Loucy (cell line): ENCODE data around the gene HES5.

Source experiments
- H2AFZ ChIP-seq: fragments of 200-600 bp; sonication (generic); 2 replicates; pipeline ENCODE4 v1.6.0; 2016; ENCODE audit warnings: antibody characterized with exemption, mild to moderate bottlenecking, low read length, moderate library complexity
- H3F3A ChIP-seq: fragments of 200-600 bp; 2 replicates; pipeline ENCODE4 v1.6.0; 2016; ENCODE audit warnings: antibody characterized with exemption, low read depth, mild to moderate bottlenecking
- H3K27me3 ChIP-seq: fragments of 200-600 bp; sonication (generic); 2 replicates; pipeline ENCODE4 v1.6.1; 2014; ENCODE audit warnings: low read length, mild to moderate bottlenecking; ENCODE audit not compliant: insufficient read depth, poor library complexity, severe bottlenecking
- H3K36me3 ChIP-seq: fragments of 200-600 bp; sonication (generic); 2 replicates; pipeline ENCODE4 v1.6.1; 2016; ENCODE audit warnings: low read length; ENCODE audit not compliant: insufficient read depth
- H3K4me1 ChIP-seq: fragments of 200-600 bp; sonication (generic); 2 replicates; pipeline ENCODE4 v1.5.1; 2014; ENCODE audit warnings: low read length, mild to moderate bottlenecking; ENCODE audit not compliant: insufficient read depth, poor library complexity, severe bottlenecking
- H3K4me2 ChIP-seq: fragments of 200-600 bp; sonication (generic); 2 replicates; pipeline ENCODE4 v1.6.0; 2014; ENCODE audit warnings: antibody characterized with exemption, low read length, low read depth, mild to moderate bottlenecking; ENCODE audit not compliant: poor library complexity, severe bottlenecking
- H3K4me3 ChIP-seq: fragments of 200-600 bp; sonication (generic); 2 replicates; pipeline ENCODE4 v1.5.1; 2014; ENCODE audit warnings: low read length, mild to moderate bottlenecking, mixed read lengths; ENCODE audit not compliant: poor library complexity, severe bottlenecking
- H3K79me2 ChIP-seq: fragments of 200-600 bp; sonication (generic); 2 replicates; pipeline ENCODE4 v1.6.1; 2014; ENCODE audit warnings: low read length; ENCODE audit not compliant: insufficient read depth
- H3K9ac ChIP-seq: fragments of 200-600 bp; sonication (generic); 2 replicates; pipeline ENCODE4 v1.6.0; 2014; ENCODE audit warnings: mild to moderate bottlenecking, low read depth, low read length, moderate library complexity; ENCODE audit not compliant: poor library complexity, severe bottlenecking
- H3K9me2 ChIP-seq: fragments of 200-600 bp; sonication (generic); replicated peaks from 2 replicates; pipeline ENCODE4 v1.6.1; 2016; ENCODE audit warnings: low read depth, low read length, mixed read lengths
- H3K9me3 ChIP-seq: fragments of 200-600 bp; sonication (generic); 2 replicates; pipeline ENCODE4 v1.6.1; 2014; ENCODE audit warnings: mild to moderate bottlenecking, antibody characterized with exemption, low read length, low read depth; ENCODE audit not compliant: insufficient read depth
- H4K20me1 ChIP-seq: fragments of 200-600 bp; sonication (generic); 2 replicates; pipeline ENCODE4 v1.6.0; 2014; ENCODE audit warnings: antibody characterized with exemption, low read length, mild to moderate bottlenecking; ENCODE audit not compliant: insufficient read depth, poor library complexity, severe bottlenecking
- EZH2phosphoT487 ChIP-seq: fragments of 200-600 bp; IDR thresholded peaks from 2 replicates; pipeline ENCODE4 v1.6.1; 2018; ENCODE audit warnings: antibody characterized with exemption, mild to moderate bottlenecking, moderate library complexity, borderline replicate concordance
- TF ChIP-seq, protein P1 (sequence below): fragments of 200-600 bp; sonication (generic); conservative IDR thresholded peaks from 2 replicates; pipeline ENCODE4 v1.5.1; 2014; ENCODE audit warnings: mild to moderate bottlenecking, antibody characterized with exemption, low read length

The HES5 gene

GRCh38 chr1:2502210-2502609 lies 27.9 kb downstream of the HES5 start:
- Histone ChIP-seq H3K9me3 (no peaks in the 10 kb centered on the region), H3K27me3 (no peaks in the 10 kb centered on the region), H3K4me1 (peaks cover 23% of the 10 kb centered on the region), H3K79me2 (no peaks in the 10 kb centered on the region), H3F3A (no peaks in the 10 kb centered on the region), H3K4me2 (no peak overlapping the region), H3K9me2 (no peaks in the 10 kb centered on the region), H3K4me3 (no peak overlapping the region), H3K9ac (no peak overlapping the region), H4K20me1 (no peaks in the 10 kb centered on the region), H2AFZ (no peak overlapping the region), H3K36me3 (no peaks in the 10 kb centered on the region)
- TF ChIP-seq EZH2phosphoT487 = no peak
- TF ChIP-seq, protein P1, sequence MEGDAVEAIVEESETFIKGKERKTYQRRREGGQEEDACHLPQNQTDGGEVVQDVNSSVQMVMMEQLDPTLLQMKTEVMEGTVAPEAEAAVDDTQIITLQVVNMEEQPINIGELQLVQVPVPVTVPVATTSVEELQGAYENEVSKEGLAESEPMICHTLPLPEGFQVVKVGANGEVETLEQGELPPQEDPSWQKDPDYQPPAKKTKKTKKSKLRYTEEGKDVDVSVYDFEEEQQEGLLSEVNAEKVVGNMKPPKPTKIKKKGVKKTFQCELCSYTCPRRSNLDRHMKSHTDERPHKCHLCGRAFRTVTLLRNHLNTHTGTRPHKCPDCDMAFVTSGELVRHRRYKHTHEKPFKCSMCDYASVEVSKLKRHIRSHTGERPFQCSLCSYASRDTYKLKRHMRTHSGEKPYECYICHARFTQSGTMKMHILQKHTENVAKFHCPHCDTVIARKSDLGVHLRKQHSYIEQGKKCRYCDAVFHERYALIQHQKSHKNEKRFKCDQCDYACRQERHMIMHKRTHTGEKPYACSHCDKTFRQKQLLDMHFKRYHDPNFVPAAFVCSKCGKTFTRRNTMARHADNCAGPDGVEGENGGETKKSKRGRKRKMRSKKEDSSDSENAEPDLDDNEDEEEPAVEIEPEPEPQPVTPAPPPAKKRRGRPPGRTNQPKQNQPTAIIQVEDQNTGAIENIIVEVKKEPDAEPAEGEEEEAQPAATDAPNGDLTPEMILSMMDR = no peak

- Histone ChIP-seq H3K4me2 (no peak overlapping the region), H2AFZ (no peak overlapping the region), H3K27me3 (no peaks in the 10 kb centered on the region), H4K20me1 (no peaks in the 10 kb centered on the region), H3K36me3 (no peaks in the 10 kb centered on the region), H3K4me3 (no peak overlapping the region), H3F3A (no peaks in the 10 kb centered on the region), H3K79me2 (no peaks in the 10 kb centered on the region), H3K9ac (peak overlapping the region; percentile 83), H3K9me2 (no peaks in the 10 kb centered on the region), H3K4me1 (peaks cover 28% of the 10 kb centered on the region), H3K9me3 (no peaks in the 10 kb centered on the region)
- TF ChIP-seq EZH2phosphoT487 = no peak
- TF ChIP-seq, protein P1 = no peak
These were observed 28.3 kb downstream of the HES5 start for GRCh38 chr1:2501820-2502119.

- TF ChIP-seq, protein P1 = no peak
- no peak for TF ChIP-seq EZH2phosphoT487
- Histone ChIP-seq H3K79me2 (no peaks in the 10 kb centered on the region), H3K9me3 (no peaks in the 10 kb centered on the region), H3K4me2 (peak overlapping the region; percentile 93), H3K9me2 (no peaks in the 10 kb centered on the region), H3K9ac (peak overlapping the region; percentile 83), H3K36me3 (no peaks in the 10 kb centered on the region), H2AFZ (no peak overlapping the region), H3F3A (no peaks in the 10 kb centered on the region), H4K20me1 (no peaks in the 10 kb centered on the region), H3K27me3 (no peaks in the 10 kb centered on the region), H3K4me3 (no peak overlapping the region), H3K4me1 (peaks cover 32% of the 10 kb centered on the region)
These were observed 28.8 kb downstream of the HES5 start for GRCh38 chr1:2501041-2501819.
